Skin epidermis (tissue), 12 donors: ENCODE measurements around the gene SLC12A8.
"Not testable (repeated sequence)": the region's sequence is repeated elsewhere in the genome, so short reads cannot be mapped to it uniquely, and the experiment has no call there.

ENCODE experiments used
- H3K27ac ChIP-seq, 21 experiments: fragments of 200-600 bp; sonication (generic) in 11 of 21; one replicate each; pipeline ENCODE4 v1.5.0; 2020; ENCODE audit warnings: mild to moderate bottlenecking in 3 of 21, inconsistent platforms in 2 of 21, moderate library complexity in 2 of 21
- H3K4me3 ChIP-seq, 7 experiments: fragments of 200-600 bp; sonication (generic) in 2 of 7; one replicate each; pipeline ENCODE4 v1.5.0; 2020; ENCODE audit warnings: inconsistent platforms in 2 of 7, mild to moderate bottlenecking in 2 of 7, moderate library complexity in 1 of 7

Gene SLC12A8

GRCh38 chr3:125105116-125105515 lies 107.4 kb downstream of the SLC12A8 start:
- H3K4me3 ChIP-seq = no peak overlapping the region
- no peak overlapping the region for H3K27ac ChIP-seq

- no peak overlapping the region for H3K27ac ChIP-seq
- no peak overlapping the region for H3K4me3 ChIP-seq
These were observed 107.9 kb downstream of the SLC12A8 start for GRCh38 chr3:125104639-125105038.

GRCh38 chr3:125103406-125103805 lies 109.1 kb downstream of the SLC12A8 start:
- H3K4me3 ChIP-seq = no peak overlapping the region
- H3K27ac ChIP-seq = no peak overlapping the region

GRCh38 chr3:125102470-125102869 lies 110.1 kb downstream of the SLC12A8 start:
- H3K4me3 ChIP-seq = no peak overlapping the region
- no peak overlapping the region for H3K27ac ChIP-seq

- H3K4me3 ChIP-seq = no peak overlapping the region
- no peak overlapping the region for H3K27ac ChIP-seq
These were observed 113.8 kb downstream of the SLC12A8 start for GRCh38 chr3:125098611-125099291.

- no peak overlapping the region for H3K27ac ChIP-seq
- H3K4me3 ChIP-seq = no peak overlapping the region
These were observed 121.9 kb downstream of the SLC12A8 start for GRCh38 chr3:125090649-125091048.

GRCh38 chr3:125087768-125088391 lies 124.7 kb downstream of the SLC12A8 start:
- H3K27ac ChIP-seq = peak overlapping the region in 1 of 21 experiments; percentile 6
- no peak overlapping the region for H3K4me3 ChIP-seq

- H3K4me3 ChIP-seq = no peak overlapping the region
These were observed 127.4 kb downstream of the SLC12A8 start for GRCh38 chr3:125085166-125085565.

GRCh38 chr3:125083776-125084175 lies 128.8 kb downstream of the SLC12A8 start:
- Histone ChIP-seq H3K27ac (no peak overlapping the region), H3K4me3 (no peak overlapping the region)

More at GRCh38 chr3:125085166-125085565, 127.4 kb downstream of the SLC12A8 start:
- H3K27ac ChIP-seq = no peak overlapping the region

- H3K27ac ChIP-seq, H3K4me3 ChIP-seq: not testable (repeated sequence)
These were observed 130.2 kb downstream of the SLC12A8 start for GRCh38 chr3:125082339-125082738.

- no peak overlapping the region for H3K27ac ChIP-seq
- no peak overlapping the region for H3K4me3 ChIP-seq
These were observed 132.5 kb downstream of the SLC12A8 start for GRCh38 chr3:125080077-125080476.

GRCh38 chr3:125079675-125080045 lies 132.9 kb downstream of the SLC12A8 start:
- Histone ChIP-seq H3K4me3 (no peak overlapping the region), H3K27ac (no peak overlapping the region)

- no peak overlapping the region for H3K4me3 ChIP-seq
- H3K27ac ChIP-seq = no peak overlapping the region
These were observed 133.4 kb downstream of the SLC12A8 start for GRCh38 chr3:125078951-125079674.

- no peak overlapping the region for H3K27ac ChIP-seq
- H3K4me3 ChIP-seq = no peak overlapping the region
These were observed 134.7 kb downstream of the SLC12A8 start for GRCh38 chr3:125077864-125078263.

GRCh38 chr3:125076464-125076863 lies 136.1 kb downstream of the SLC12A8 start:
- Histone ChIP-seq H3K4me3 (no peak overlapping the region), H3K27ac (no peak overlapping the region)

GRCh38 chr3:125075738-125076137 lies 136.8 kb downstream of the SLC12A8 start:
- Histone ChIP-seq H3K4me3 (no peak overlapping the region), H3K27ac (no peak overlapping the region)

- Histone ChIP-seq H3K4me3 (no peak overlapping the region), H3K27ac (no peak overlapping the region)
These were observed 139.1 kb downstream of the SLC12A8 start for GRCh38 chr3:125073390-125073905.

GRCh38 chr3:125072749-125073389 lies 139.7 kb downstream of the SLC12A8 start:
- H3K4me3 ChIP-seq = no peak overlapping the region
- H3K27ac ChIP-seq = no peak overlapping the region

GRCh38 chr3:125072301-125072700 lies 140.2 kb downstream of the SLC12A8 start:
- no peak overlapping the region for H3K27ac ChIP-seq
- H3K4me3 ChIP-seq = no peak overlapping the region
